Activated B cell treated with CpG ODN at 0.5 μM for 24 hours (primary cell): Measurements from ENCODE around the gene LOC101059915.
A peak's percentile ranks its signal among the peaks of the same experiment; 100 is the strongest.
"Not testable (repeated sequence)": the region's sequence is repeated elsewhere in the genome, so short reads cannot be mapped to it uniquely, and the experiment has no call there.

ENCODE experiments used
- ATAC-seq: fragments of 200-7000 bp; cut with Tn5 transposase; one replicate; pipeline ENCODE4 v1.10.0; 2021; ENCODE audit warnings: low read depth, mild to moderate bottlenecking, moderate library complexity
- CTCF ChIA-PET: fragments of 350-600 bp; sonication (Branson Sonifier 250); formaldehyde crosslinking; loops from one replicate; lab custom pipeline; 2021; ENCODE audit warnings: antibody characterized with exemption; lab: Charles Lee
- POLR2A ChIA-PET: fragments of 350-600 bp; sonication (Branson Sonifier 250); formaldehyde crosslinking; loops from one replicate; lab custom pipeline; 2021; ENCODE audit warnings: antibody characterized with exemption; lab: Charles Lee
- DNase-seq: peaks from one replicate; pipeline ENCODE4 v3.0.0; 2022
- H3K27ac Mint-ChIP-seq: one replicate; pipeline ENCODE4 v1.8.0; 2020; ENCODE audit warnings: mixed read lengths
- H3K27me3 Mint-ChIP-seq: one replicate; pipeline ENCODE4 v1.8.0; 2021; ENCODE audit warnings: mixed read lengths
- H3K36me3 Mint-ChIP-seq: one replicate; pipeline ENCODE4 v1.8.0; 2021; ENCODE audit warnings: low read depth, mixed read lengths
- H3K4me1 Mint-ChIP-seq: one replicate; pipeline ENCODE4 v1.8.0; 2021; ENCODE audit warnings: mixed read lengths
- H3K4me3 Mint-ChIP-seq: one replicate; pipeline ENCODE4 v1.8.0; 2020; ENCODE audit warnings: mild to moderate bottlenecking, mixed read lengths
- H3K9me3 Mint-ChIP-seq: one replicate; pipeline ENCODE4 v1.8.0; 2020; ENCODE audit warnings: mixed read lengths
- CTCF ChIP-seq: fragments of 200-600 bp; IDR thresholded peaks from one replicate; pipeline ENCODE4 v1.8.0; 2022; ENCODE audit warnings: antibody characterized with exemption, mild to moderate bottlenecking
- intact Hi-C: fragments of 100-400 bp; cut with micrococcal nuclease; formaldehyde crosslinking; loops from one replicate; pipeline ENCODE4 v1.15.1; 2024

LOC101059915 gene

DNA sequence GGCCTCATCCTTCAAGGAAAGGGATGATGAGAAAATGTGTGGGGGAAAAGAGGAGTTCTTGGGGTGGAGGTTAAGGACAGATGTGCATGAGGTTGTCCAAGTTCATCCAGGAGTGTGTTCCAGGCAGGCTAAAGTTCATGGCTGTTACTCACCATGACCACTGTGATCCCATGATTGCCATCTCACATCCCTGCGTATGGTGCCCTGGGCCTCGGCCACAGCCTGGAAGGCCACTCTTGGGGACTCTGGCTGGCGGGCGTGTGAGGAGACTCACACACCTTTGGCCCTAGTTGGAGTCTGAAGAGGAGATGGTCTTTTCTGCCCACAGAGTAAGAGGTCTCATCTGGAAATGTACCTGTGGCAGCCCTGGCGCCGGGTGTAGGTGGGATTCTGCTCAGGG is 7.4 kb upstream of the LOC101059915 start:
- Mint-ChIP-seq H3K4me1 (peaks cover 10% of the 10 kb centered on the region), H3K27ac (no peak overlapping the region), H3K36me3 (no peaks in the 10 kb centered on the region), H3K9me3 (no peaks in the 10 kb centered on the region), H3K27me3 (no peaks in the 10 kb centered on the region), H3K4me3 (no peak overlapping the region)
- no peak for TF ChIP-seq CTCF
- ChIA-PET POLR2A (no interaction called here), CTCF (no interaction called here)
- no peak for ATAC-seq
- DNase-seq = no peak
- intact Hi-C loops = no loop called here

- Mint-ChIP-seq H3K9me3 (no peaks in the 10 kb centered on the region), H3K36me3 (no peaks in the 10 kb centered on the region), H3K27ac (no peak overlapping the region), H3K4me3 (no peak overlapping the region), H3K4me1 (peaks cover 10% of the 10 kb centered on the region), H3K27me3 (no peaks in the 10 kb centered on the region)
- intact Hi-C loops = no loop called here
- TF ChIP-seq CTCF = no peak
- ChIA-PET CTCF (no interaction called here), POLR2A (no interaction called here)
- DNase-seq (no peak), ATAC-seq (no peak)
These were observed 6.6 kb upstream of the LOC101059915 start for GRCh38 chrX:71660562-71661416.

GRCh38 chrX:71661919-71662318 is 5.4 kb upstream of the LOC101059915 start:
- peaks cover 10% of the 10 kb centered on the region for H3K4me1 Mint-ChIP-seq
- intact Hi-C loops = no loop called here
- no peak overlapping the region for H3K27ac Mint-ChIP-seq
- no peaks in the 10 kb centered on the region for H3K27me3 Mint-ChIP-seq
- POLR2A ChIA-PET = no interaction called here
- H3K9me3 Mint-ChIP-seq = no peaks in the 10 kb centered on the region
- no peaks in the 10 kb centered on the region for H3K36me3 Mint-ChIP-seq
- no peak for DNase-seq
- TF ChIP-seq CTCF = no peak
- CTCF ChIA-PET = no interaction called here
- no peak for ATAC-seq
- H3K4me3 Mint-ChIP-seq = no peak overlapping the region

DNA sequence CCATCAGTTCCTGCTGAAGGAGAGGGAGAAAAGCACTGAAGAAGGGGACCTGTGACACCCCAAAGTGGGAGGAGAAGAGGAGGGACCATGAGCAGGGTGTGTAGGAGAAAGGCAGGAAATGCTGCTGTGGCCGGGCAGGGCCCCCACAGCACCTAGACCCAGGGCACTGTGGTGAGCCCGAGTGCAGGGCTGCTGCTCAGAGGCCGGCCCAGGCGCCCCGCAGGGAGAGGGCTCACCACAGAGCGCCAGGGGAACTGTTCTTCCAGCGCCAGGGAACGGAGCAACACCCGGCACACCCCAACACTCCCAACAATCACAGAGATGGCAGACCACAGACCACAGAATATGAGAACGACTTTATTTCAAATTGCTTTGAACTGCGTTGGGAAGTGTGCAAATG is 4.7 kb upstream of the LOC101059915 start:
- DNase-seq, POLR2A ChIA-PET, H3K4me1 Mint-ChIP-seq, intact Hi-C loops, H3K9me3 Mint-ChIP-seq, ATAC-seq, CTCF ChIA-PET, H3K27ac Mint-ChIP-seq, H3K27me3 Mint-ChIP-seq, H3K4me3 Mint-ChIP-seq, H3K36me3 Mint-ChIP-seq: not testable (repeated sequence)

DNA sequence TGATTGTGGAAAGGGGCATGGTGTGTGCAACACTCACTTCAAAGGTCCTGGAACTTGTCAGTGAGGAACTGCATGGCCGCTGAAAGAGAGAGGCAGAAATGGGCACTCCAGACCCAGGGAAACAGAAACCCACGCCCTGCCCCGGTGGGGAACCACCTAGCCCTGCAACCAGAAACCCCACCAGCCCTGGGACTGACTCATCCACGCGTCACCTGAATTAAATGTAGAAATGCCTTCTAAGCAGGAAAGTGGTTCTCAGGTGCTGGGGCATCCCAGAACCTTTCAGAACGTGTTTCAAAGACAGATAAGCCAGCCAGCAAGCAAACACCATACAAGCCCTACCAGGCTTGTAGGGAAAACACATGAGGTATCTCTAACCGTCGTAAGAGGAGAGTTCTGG is 4.1 kb upstream of the LOC101059915 start:
- POLR2A ChIA-PET, H3K4me1 Mint-ChIP-seq, intact Hi-C loops, H3K36me3 Mint-ChIP-seq, H3K9me3 Mint-ChIP-seq, H3K27ac Mint-ChIP-seq, H3K27me3 Mint-ChIP-seq, DNase-seq, CTCF ChIA-PET, H3K4me3 Mint-ChIP-seq, ATAC-seq: not testable (repeated sequence)

DNA sequence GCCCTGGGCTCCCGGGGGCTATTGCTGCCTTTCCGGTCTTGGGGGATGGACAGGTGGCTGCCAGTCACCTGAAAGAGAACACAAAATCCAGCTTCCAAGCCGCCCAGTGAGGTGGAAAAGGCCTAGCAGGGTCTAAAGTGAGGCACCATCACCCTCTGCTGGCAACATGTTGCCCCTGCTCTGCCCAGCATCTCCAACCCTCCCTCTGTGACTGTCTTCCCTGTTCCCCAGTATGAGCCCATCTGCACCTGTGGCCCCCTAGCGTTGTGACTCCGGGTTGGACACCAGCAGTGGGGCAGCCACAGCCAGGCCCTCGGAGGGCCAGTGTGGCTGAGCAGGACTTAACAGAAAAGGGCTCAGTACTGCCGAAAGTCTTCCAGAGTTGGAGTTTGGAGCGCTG is 3.1 kb upstream of the LOC101059915 start:
- ATAC-seq = peak; percentile 54
- H3K9me3 Mint-ChIP-seq, intact Hi-C loops, POLR2A ChIA-PET, H3K4me3 Mint-ChIP-seq, DNase-seq, H3K27me3 Mint-ChIP-seq, H3K4me1 Mint-ChIP-seq, H3K27ac Mint-ChIP-seq, CTCF ChIA-PET, H3K36me3 Mint-ChIP-seq: not testable (repeated sequence)
